Endothelial cell of umbilical vein (primary cell): ENCODE results near the gene WDR72.

Source experiments
- EZH2 ChIP-seq: IDR thresholded peaks from 2 replicates; pipeline ENCODE4 v1.6.1; 2012; ENCODE audit warnings: borderline replicate concordance, low read depth, mild to moderate bottlenecking, moderate library complexity, low read length, inconsistent platforms; ENCODE audit not compliant: severe bottlenecking
- POLR2A ChIP-seq: IDR thresholded peaks from 2 replicates; pipeline ENCODE4 v1.6.1; 2012; ENCODE audit warnings: low read depth, mild to moderate bottlenecking, control low read depth, low read length
- POLR2AphosphoS5 ChIP-seq: IDR thresholded peaks from 2 replicates; pipeline ENCODE4 v1.6.1; 2012; ENCODE audit warnings: low read depth, mild to moderate bottlenecking, control low read depth, low read length, moderate library complexity; ENCODE audit not compliant: insufficient read depth
- TF ChIP-seq, protein P1 (sequence below), 2 donors: IDR thresholded peaks; 1 replicate in 1 of 2; 2 replicates in 1 of 2; pipeline ENCODE4 v1.5.1; 2011; ENCODE audit warnings: low read length in 2 of 2, mild to moderate bottlenecking in 2 of 2, moderate library complexity in 2 of 2, control low read depth in 1 of 2, inconsistent platforms in 1 of 2, low read depth in 1 of 2; ENCODE audit not compliant: insufficient read depth in 1 of 2; ENCODE audit errors: extremely low read depth in 1 of 2

- TF ChIP-seq POLR2A (no peak), EZH2 (no peak), POLR2AphosphoS5 (no peak)
- TF ChIP-seq, protein P1, sequence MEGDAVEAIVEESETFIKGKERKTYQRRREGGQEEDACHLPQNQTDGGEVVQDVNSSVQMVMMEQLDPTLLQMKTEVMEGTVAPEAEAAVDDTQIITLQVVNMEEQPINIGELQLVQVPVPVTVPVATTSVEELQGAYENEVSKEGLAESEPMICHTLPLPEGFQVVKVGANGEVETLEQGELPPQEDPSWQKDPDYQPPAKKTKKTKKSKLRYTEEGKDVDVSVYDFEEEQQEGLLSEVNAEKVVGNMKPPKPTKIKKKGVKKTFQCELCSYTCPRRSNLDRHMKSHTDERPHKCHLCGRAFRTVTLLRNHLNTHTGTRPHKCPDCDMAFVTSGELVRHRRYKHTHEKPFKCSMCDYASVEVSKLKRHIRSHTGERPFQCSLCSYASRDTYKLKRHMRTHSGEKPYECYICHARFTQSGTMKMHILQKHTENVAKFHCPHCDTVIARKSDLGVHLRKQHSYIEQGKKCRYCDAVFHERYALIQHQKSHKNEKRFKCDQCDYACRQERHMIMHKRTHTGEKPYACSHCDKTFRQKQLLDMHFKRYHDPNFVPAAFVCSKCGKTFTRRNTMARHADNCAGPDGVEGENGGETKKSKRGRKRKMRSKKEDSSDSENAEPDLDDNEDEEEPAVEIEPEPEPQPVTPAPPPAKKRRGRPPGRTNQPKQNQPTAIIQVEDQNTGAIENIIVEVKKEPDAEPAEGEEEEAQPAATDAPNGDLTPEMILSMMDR (IDR thresholded peaks at IDR 0.05; ENCODE audit: extremely low read depth in 1 of 2, insufficient read depth in 1 of 2, low read depth in 1 of 2, low read length in 2 of 2): no peak
These were observed 193.7 kb downstream of the WDR72 start for GRCh38 chr15:53565721-53566120.
